NK-92 treated with Interleukin-12 subunit alpha and Interleukin-12 subunit beta, amount 100 ng/mL, for 24 hours (cell line): ENCODE data around the gene MED22.
A peak's percentile ranks its signal among the peaks of the same experiment; 100 is the strongest.

Source experiments
- DNase-seq: peaks from one replicate; lab custom pipeline; 2025; lab: John Stamatoyannopoulos, UW

Gene MED22

GRCh38 chr9:133355881-133356357 is 8.0 kb upstream of the MED22 start:
- DNase-seq: no peak

GRCh38 chr9:133354766-133355165 is 6.8 kb upstream of the MED22 start:
- no peak for DNase-seq

GRCh38 chr9:133353548-133353947 is 5.6 kb upstream of the MED22 start:
- no peak for DNase-seq

- DNase-seq: no peak
Measured at GRCh38 chr9:133352635-133353340, 4.9 kb upstream of the MED22 start.

- DNase-seq: no peak
Measured at GRCh38 chr9:133351908-133352634, 4.1 kb upstream of the MED22 start.

GRCh38 chr9:133351526-133351907 is 3.6 kb upstream of the MED22 start:
- no peak for DNase-seq

GRCh38 chr9:133349965-133350616 is 2.2 kb upstream of the MED22 start:
- DNase-seq: no peak

GRCh38 chr9:133348718-133349573 is 1.0 kb upstream of the MED22 start:
- no peak for DNase-seq

- no peak for DNase-seq
Measured at GRCh38 chr9:133347515-133347984, 381 bp downstream of the MED22 start.

GRCh38 chr9:133346021-133346785 is 1.7 kb downstream of the MED22 start:
- DNase-seq: no peak

GRCh38 chr9:133345596-133345995 is 2.3 kb downstream of the MED22 start:
- DNase-seq: no peak

GRCh38 chr9:133344979-133345378 is 3.0 kb downstream of the MED22 start:
- no peak for DNase-seq

- DNase-seq: no peak
Measured at GRCh38 chr9:133344071-133344470, 3.9 kb downstream of the MED22 start.

- no peak for DNase-seq
Measured at GRCh38 chr9:133342570-133342969, 5.4 kb downstream of the MED22 start.

GRCh38 chr9:133342069-133342406 is 5.9 kb downstream of the MED22 start:
- DNase-seq: no peak

GRCh38 chr9:133341369-133342068 is 6.4 kb downstream of the MED22 start:
- DNase-seq: no peak

- DNase-seq: no peak
Measured at GRCh38 chr9:133340916-133341315, 7.0 kb downstream of the MED22 start.

- no peak for DNase-seq
Measured at GRCh38 chr9:133340256-133340655, 7.7 kb downstream of the MED22 start.

GRCh38 chr9:133339641-133340040 is 8.3 kb downstream of the MED22 start:
- DNase-seq: no peak

- DNase-seq: peak; percentile 76
Measured at GRCh38 chr9:133335924-133336811, 11.8 kb downstream of the MED22 start, which contains the start of gene SURF6. TSS of gene SURF6 (minus strand) at chr9:133336188. CDS start at chr9:133336132, 56 bp downstream.
